GM15510 (cell line): ENCODE measurements around the gene THEMIS.

ENCODE experiments used
- POLR2A ChIP-seq: IDR thresholded peaks from 3 replicates; pipeline ENCODE4 v1.6.1; 2011; ENCODE audit warnings: borderline replicate concordance; ENCODE audit not compliant: insufficient read length; ENCODE audit errors: extremely low read depth

The THEMIS gene

GRCh38 chr6:127924031-127924430 is 23.2 kb upstream of the THEMIS start:
- no peak for TF ChIP-seq POLR2A

- no peak for TF ChIP-seq POLR2A
Measured at GRCh38 chr6:127923135-127923534, 22.3 kb upstream of the THEMIS start.

- no peak for TF ChIP-seq POLR2A
Measured at GRCh38 chr6:127921982-127922381, 21.1 kb upstream of the THEMIS start.

- no peak for TF ChIP-seq POLR2A
Measured at GRCh38 chr6:127920804-127921203, 19.9 kb upstream of the THEMIS start.

GRCh38 chr6:127918506-127919427 is 17.9 kb upstream of the THEMIS start:
- TF ChIP-seq POLR2A, result no peak

GRCh38 chr6:127917766-127918165 is 16.9 kb upstream of the THEMIS start:
- TF ChIP-seq POLR2A, result no peak

- no peak for TF ChIP-seq POLR2A
Measured at GRCh38 chr6:127914240-127914639, 13.4 kb upstream of the THEMIS start.

- no peak for TF ChIP-seq POLR2A
Measured at GRCh38 chr6:127912914-127913313, 12.1 kb upstream of the THEMIS start.

GRCh38 chr6:127907960-127908640 is 7.2 kb upstream of the THEMIS start:
- TF ChIP-seq POLR2A, result no peak

GRCh38 chr6:127904160-127904559 is 3.3 kb upstream of the THEMIS start:
- TF ChIP-seq POLR2A, result no peak

- no peak for TF ChIP-seq POLR2A
Measured at GRCh38 chr6:127902933-127903332, 2.1 kb upstream of the THEMIS start.

GRCh38 chr6:127897484-127897883 is 3.4 kb downstream of the THEMIS start:
- no peak for TF ChIP-seq POLR2A

GRCh38 chr6:127894051-127894450 is 6.8 kb downstream of the THEMIS start:
- no peak for TF ChIP-seq POLR2A

GRCh38 chr6:127893541-127893940 is 7.3 kb downstream of the THEMIS start:
- TF ChIP-seq POLR2A, result no peak

GRCh38 chr6:127891731-127892326 is 9.0 kb downstream of the THEMIS start:
- TF ChIP-seq POLR2A, result no peak
